C4-2B (cell line): ENCODE measurements around the gene NDRG4.

Source experiments
- H3K27ac ChIP-seq: fragments of 450-650 bp; 2 replicates; pipeline ENCODE4 v1.5.1; 2017
- CTCF ChIP-seq: fragments of 450-650 bp; conservative IDR thresholded peaks from 2 replicates; pipeline ENCODE4 v1.5.1; 2017; ENCODE audit warnings: mild to moderate bottlenecking
- ZFX ChIP-seq: fragments of 450-650 bp; IDR thresholded peaks from 2 replicates; pipeline ENCODE4 v1.6.1; 2017

The NDRG4 gene

GRCh38 chr16:58466396-58466795, 33.5 kb upstream of the NDRG4 start:
- no peak for TF ChIP-seq ZFX
- TF ChIP-seq CTCF: no peak
- no peak overlapping the region for H3K27ac ChIP-seq

GRCh38 chr16:58467905-58468304, 32.0 kb upstream of the NDRG4 start:
- TF ChIP-seq ZFX (no peak), CTCF (no peak)
- H3K27ac ChIP-seq: no peak overlapping the region

- no peak for TF ChIP-seq ZFX
- no peak overlapping the region for H3K27ac ChIP-seq
Measured at GRCh38 chr16:58471209-58471975, 28.6 kb upstream of the NDRG4 start.

- H3K27ac ChIP-seq: no peak overlapping the region
- TF ChIP-seq CTCF (no peak), ZFX (no peak)
Measured at GRCh38 chr16:58472266-58472665, 27.7 kb upstream of the NDRG4 start.

- no peak overlapping the region for H3K27ac ChIP-seq
- TF ChIP-seq ZFX: no peak
- no peak for TF ChIP-seq CTCF
Measured at GRCh38 chr16:58472827-58473226, 27.1 kb upstream of the NDRG4 start.

GRCh38 chr16:58474296-58474695, 25.6 kb upstream of the NDRG4 start:
- no peak for TF ChIP-seq ZFX
- TF ChIP-seq CTCF: no peak

GRCh38 chr16:58475091-58475619, 24.8 kb upstream of the NDRG4 start:
- no peak overlapping the region for H3K27ac ChIP-seq
- TF ChIP-seq ZFX (no peak), CTCF (no peak)

More at GRCh38 chr16:58474296-58474695, 25.6 kb upstream of the NDRG4 start:
- H3K27ac ChIP-seq: no peak overlapping the region

- no peak overlapping the region for H3K27ac ChIP-seq
- no peak for TF ChIP-seq ZFX
- TF ChIP-seq CTCF: no peak
Measured at GRCh38 chr16:58476791-58477190, 23.2 kb upstream of the NDRG4 start.
